ENCODE measurements around the gene RNF149. TPM values are rescaled to one million over a fixed set of nuclear protein-coding genes. Genes with fewer than 3 reads are reported as not detected.
"Not testable (repeated sequence)": the region's sequence is repeated elsewhere in the genome, so short reads cannot be mapped to it uniquely, and the experiment has no call there.

The RNF149 gene
- total and polyA plus RNA-seq, 10 donors = 31.8 to 398 (median 211) TPM

GRCh38 chr2:101251844-101252407 lies 56.6 kb downstream of the RNF149 start:
- peak overlapping the region; percentile 40 to 99 (median 93) for H3K4me3 ChIP-seq
- 32 to 40% (median 35%) methylated on average over 16 of the region's 16 CpGs for WGBS, 5 donors
- H3K27me3 ChIP-seq (replicated peaks in 1 of 7) = no peaks in the 10 kb centered on the region
- intact Hi-C loops (cut with DNase I; ENCODE audit: low total_unique reads) = loop anchor here (10.0 kb wide), 1 partner anchor 53 kb away; the partner anchor contains the start of gene RNF149
- peaks cover 0 to 25% (median 0%) of the 10 kb centered on the region in 6 donors for H3K36me3 ChIP-seq
- H3K9me3 ChIP-seq = no peaks in the 10 kb centered on the region
- H3K4me1 ChIP-seq = peaks cover 19 to 55% (median 43%) of the 10 kb centered on the region in 6 donors
- peak overlapping the region; percentile 97 to 100 (median 99) for H3K27ac ChIP-seq
- no peak for DNase-seq
- peak in 3 of 11 experiments; percentile 32 to 44 (median 40) for TF ChIP-seq CTCF (IDR thresholded peaks at IDR 0.05 in 8 of 11, conservative IDR thresholded peaks at IDR 0.05 in 3 of 11)
- no peak for TF ChIP-seq POLR2AphosphoS5 (IDR thresholded peaks at IDR 0.05)

- Histone ChIP-seq H3K4me1 (peaks cover 19 to 48% (median 38%) of the 10 kb centered on the region in 6 donors), H3K36me3 (peaks cover 0 to 19% (median 0%) of the 10 kb centered on the region in 6 donors)
- DNase-seq; H3K27ac ChIP-seq; H3K27me3 ChIP-seq (replicated peaks in 1 of 7); H3K4me3 ChIP-seq; H3K9me3 ChIP-seq: not testable (repeated sequence)
- WGBS, 5 donors = 91 to 94% (median 93%) methylated on average over 10 of the region's 10 CpGs
- intact Hi-C loops (cut with DNase I; ENCODE audit: low total_unique reads) = loop anchor here (10.0 kb wide), 1 partner anchor 53 kb away; the partner anchor contains the start of gene RNF149
These were observed 57.2 kb downstream of the RNF149 start for GRCh38 chr2:101251246-101251781.

GRCh38 chr2:101249826-101250225 lies 58.7 kb downstream of the RNF149 start:
- intact Hi-C loops (cut with DNase I; ENCODE audit: low total_unique reads) = loop anchor here (10.0 kb wide), 1 partner anchor 55 kb away; the partner anchor contains the start of gene RNF149
- no peak for DNase-seq
- peaks cover 11 to 34% (median 25%) of the 10 kb centered on the region in 6 donors for H3K4me1 ChIP-seq
- no peak overlapping the region for H3K4me3 ChIP-seq
- H3K36me3 ChIP-seq = peaks cover 0 to 6% (median 0%) of the 10 kb centered on the region in 6 donors
- H3K27ac ChIP-seq = no peak overlapping the region
- TF ChIP-seq CTCF (IDR thresholded peaks at IDR 0.05 in 8 of 11, conservative IDR thresholded peaks at IDR 0.05 in 3 of 11) = no peak
- TF ChIP-seq POLR2A (IDR thresholded peaks at IDR 0.05) = no peak
- no peak for TF ChIP-seq POLR2AphosphoS5 (IDR thresholded peaks at IDR 0.05)
- WGBS, 5 donors = 67 to 88% (median 71%) methylated on average over 5 of the region's 5 CpGs
- H3K9me3 ChIP-seq = no peaks in the 10 kb centered on the region
- H3K27me3 ChIP-seq (replicated peaks in 1 of 7) = no peaks in the 10 kb centered on the region

GRCh38 chr2:101248756-101249155 lies 59.7 kb downstream of the RNF149 start:
- not testable (repeated sequence) for H3K36me3 ChIP-seq
- H3K4me1 ChIP-seq = peaks cover under 1 to 23% (median 14%) of the 10 kb centered on the region in 6 donors
- WGBS, 5 donors = 70 to 82% (median 81%) methylated on average over 5 of the region's 5 CpGs

GRCh38 chr2:101245468-101245867 lies 63.0 kb downstream of the RNF149 start:
- H3K27me3 ChIP-seq (replicated peaks in 1 of 7); H3K27ac ChIP-seq; H3K9me3 ChIP-seq; H3K36me3 ChIP-seq; intact Hi-C loops (cut with DNase I; ENCODE audit: low total_unique reads); H3K4me3 ChIP-seq; DNase-seq; H3K4me1 ChIP-seq: not testable (repeated sequence)
- WGBS, 5 donors = 89 to 97% (median 92%) methylated on average over 5 of the region's 5 CpGs

More at GRCh38 chr2:101248756-101249155, 59.7 kb downstream of the RNF149 start:
- DNase-seq; H3K27me3 ChIP-seq (replicated peaks in 1 of 7); H3K9me3 ChIP-seq; H3K4me3 ChIP-seq; intact Hi-C loops (cut with DNase I; ENCODE audit: low total_unique reads); H3K27ac ChIP-seq: not testable (repeated sequence)

- H3K9me3 ChIP-seq; intact Hi-C loops (cut with DNase I; ENCODE audit: low total_unique reads); H3K27me3 ChIP-seq (replicated peaks in 1 of 7); H3K27ac ChIP-seq; DNase-seq; H3K4me1 ChIP-seq; H3K36me3 ChIP-seq; H3K4me3 ChIP-seq: not testable (repeated sequence)
- 86 to 98% (median 96%) methylated on average over 12 of the region's 12 CpGs for whole genome bisulfite sequencing, 5 donors
These were observed 63.6 kb downstream of the RNF149 start for GRCh38 chr2:101244899-101245298.

- H3K27me3 ChIP-seq (replicated peaks in 1 of 7); H3K36me3 ChIP-seq; H3K4me3 ChIP-seq; intact Hi-C loops (cut with DNase I; ENCODE audit: low total_unique reads); DNase-seq; H3K27ac ChIP-seq; H3K4me1 ChIP-seq; H3K9me3 ChIP-seq: not testable (repeated sequence)
- 86 to 96% (median 92%) methylated on average over 4 of the region's 4 CpGs for WGBS, 5 donors
These were observed 64.1 kb downstream of the RNF149 start for GRCh38 chr2:101244373-101244772.
